NOMO-1 (cell line): ENCODE data around the gene MON1B.

Source experiments
- DNase-seq, 2 experiments: peaks; one replicate each; lab custom pipeline; 2025; ENCODE audit not compliant: unreplicated experiment in 2 of 2; lab: John Stamatoyannopoulos, UW

Gene MON1B

GRCh38 chr16:77195411-77195810 is 4.4 kb downstream of the MON1B start:
- DNase-seq, result no peak

- DNase-seq, result no peak
These were observed 6.8 kb downstream of the MON1B start for GRCh38 chr16:77197747-77198146.

- no peak for DNase-seq
These were observed 8.2 kb downstream of the MON1B start, which contains the start of gene SYCE1L for GRCh38 chr16:77199211-77199610. TSS of gene SYCE1L (plus strand) at chr16:77199408. CDS start at chr16:77199452, 44 bp downstream.

- DNase-seq, result no peak
These were observed 15.5 kb downstream of the MON1B start for GRCh38 chr16:77206533-77206932.

GRCh38 chr16:77207030-77207429 is 16.0 kb downstream of the MON1B start:
- DNase-seq, result no peak

- no peak for DNase-seq
These were observed 17.4 kb downstream of the MON1B start for GRCh38 chr16:77208382-77208781.

GRCh38 chr16:77211880-77212740 is 21.1 kb downstream of the MON1B start:
- peak; percentile 61 to 85 for DNase-seq

- DNase-seq, result peak; percentile 59
These were observed 22.0 kb downstream of the MON1B start for GRCh38 chr16:77212741-77213541.

GRCh38 chr16:77213542-77214106 is 22.6 kb downstream of the MON1B start:
- no peak for DNase-seq

GRCh38 chr16:77214411-77215138 is 23.6 kb downstream of the MON1B start:
- DNase-seq, result no peak

GRCh38 chr16:77219437-77219836 is 28.4 kb downstream of the MON1B start:
- no peak for DNase-seq

GRCh38 chr16:77220427-77220826 is 29.4 kb downstream of the MON1B start:
- no peak for DNase-seq

- DNase-seq, result no peak
These were observed 30.5 kb downstream of the MON1B start for GRCh38 chr16:77221482-77221881.

- no peak for DNase-seq
These were observed 32.2 kb downstream of the MON1B start for GRCh38 chr16:77223184-77223583.

- no peak for DNase-seq
These were observed 34.2 kb downstream of the MON1B start for GRCh38 chr16:77225182-77225581.

GRCh38 chr16:77227745-77228144 is 36.8 kb downstream of the MON1B start:
- DNase-seq, result no peak

- DNase-seq, result no peak
These were observed 40.1 kb downstream of the MON1B start for GRCh38 chr16:77231047-77231446.

GRCh38 chr16:77233799-77234519 is 43.0 kb downstream of the MON1B start:
- DNase-seq, result no peak

- no peak for DNase-seq
These were observed 43.6 kb downstream of the MON1B start for GRCh38 chr16:77234611-77235010.

- DNase-seq, result peak; percentile 67 to 78
These were observed 45.1 kb downstream of the MON1B start for GRCh38 chr16:77236063-77236511.
